Umbilical cord (tissue), 2 donors: ENCODE measurements around the gene CDKN3. TPM values are rescaled to one million over a fixed set of nuclear protein-coding genes. Genes with fewer than 3 reads are reported as not detected.
"Not testable (repeated sequence)": the region's sequence is repeated elsewhere in the genome, so short reads cannot be mapped to it uniquely, and the experiment has no call there.

Experiments
- DNase-seq: peaks from one replicate; pipeline ENCODE4 v3.0.0-alpha.2; 2015; ENCODE audit warnings: low spot score
- total RNA-seq: library from RNA; depleted of rRNA; stranded (reverse); fragments of >200 nt; gene quantifications from one replicate; pipeline ENCODE4 v1.2.3, GENCODE V29; 2014; ENCODE audit warnings: low replicate concordance; ENCODE audit not compliant: insufficient read depth

Gene CDKN3
- total RNA-seq, 1 donor from 2014 or later: 8.7 TPM

DNA sequence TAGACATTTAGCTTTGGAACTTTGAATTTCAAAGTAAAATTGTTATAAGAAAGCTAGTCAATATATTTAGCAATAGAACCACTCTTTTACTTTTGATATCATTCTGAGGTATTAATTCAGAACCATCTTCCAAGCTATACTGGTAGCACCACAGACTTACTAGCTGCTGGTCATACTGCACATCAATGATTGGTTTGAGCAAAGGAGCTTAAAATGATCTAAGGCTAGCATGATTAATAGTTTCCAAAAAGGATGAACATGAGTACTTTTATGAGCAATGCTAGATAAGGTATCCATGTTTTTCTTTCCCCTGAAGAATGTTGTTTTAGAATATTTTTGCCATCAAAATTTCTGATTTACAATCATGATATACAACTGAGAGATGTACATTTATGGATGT, 27.2 kb downstream of the CDKN3 start:
- no peak for DNase-seq

DNA sequence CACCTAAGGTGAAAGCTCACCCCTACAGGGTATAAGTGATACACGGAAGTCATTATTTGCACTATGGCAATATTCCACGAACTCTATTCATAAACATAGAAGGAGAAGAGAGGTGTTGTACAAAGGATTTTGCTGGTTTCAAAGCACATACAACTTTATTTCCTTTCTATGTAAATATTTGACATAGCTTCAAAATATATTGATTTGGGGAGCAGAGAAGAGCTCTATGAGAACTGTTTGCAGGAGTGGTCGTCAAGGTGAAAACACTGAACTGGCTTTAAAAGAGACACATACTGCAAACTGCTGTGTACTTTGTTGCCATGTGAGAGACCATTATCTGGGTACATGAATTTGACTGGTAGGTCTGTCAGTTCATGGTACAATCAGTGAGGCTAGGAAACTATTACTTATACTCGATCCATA, 27.7 kb downstream of the CDKN3 start:
- DNase-seq: no peak

DNA sequence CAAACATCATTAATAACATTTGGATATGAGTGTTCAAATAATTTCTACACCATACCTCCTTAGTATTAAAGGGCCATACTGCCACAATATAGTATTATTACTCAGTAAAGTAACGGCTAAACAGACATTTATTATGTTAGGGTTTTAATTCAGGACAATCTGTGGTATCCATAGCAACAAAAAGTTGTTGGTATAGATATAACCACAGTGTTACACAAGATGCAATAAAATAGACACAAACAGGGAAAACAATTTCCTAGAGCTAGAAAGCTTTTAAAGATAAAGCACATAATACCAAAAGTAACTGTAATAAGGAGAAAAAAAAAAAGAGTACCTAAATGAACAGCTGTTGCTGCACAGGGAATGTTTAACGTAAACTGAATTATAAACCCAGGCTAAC, 28.3 kb downstream of the CDKN3 start:
- DNase-seq: no peak

DNA sequence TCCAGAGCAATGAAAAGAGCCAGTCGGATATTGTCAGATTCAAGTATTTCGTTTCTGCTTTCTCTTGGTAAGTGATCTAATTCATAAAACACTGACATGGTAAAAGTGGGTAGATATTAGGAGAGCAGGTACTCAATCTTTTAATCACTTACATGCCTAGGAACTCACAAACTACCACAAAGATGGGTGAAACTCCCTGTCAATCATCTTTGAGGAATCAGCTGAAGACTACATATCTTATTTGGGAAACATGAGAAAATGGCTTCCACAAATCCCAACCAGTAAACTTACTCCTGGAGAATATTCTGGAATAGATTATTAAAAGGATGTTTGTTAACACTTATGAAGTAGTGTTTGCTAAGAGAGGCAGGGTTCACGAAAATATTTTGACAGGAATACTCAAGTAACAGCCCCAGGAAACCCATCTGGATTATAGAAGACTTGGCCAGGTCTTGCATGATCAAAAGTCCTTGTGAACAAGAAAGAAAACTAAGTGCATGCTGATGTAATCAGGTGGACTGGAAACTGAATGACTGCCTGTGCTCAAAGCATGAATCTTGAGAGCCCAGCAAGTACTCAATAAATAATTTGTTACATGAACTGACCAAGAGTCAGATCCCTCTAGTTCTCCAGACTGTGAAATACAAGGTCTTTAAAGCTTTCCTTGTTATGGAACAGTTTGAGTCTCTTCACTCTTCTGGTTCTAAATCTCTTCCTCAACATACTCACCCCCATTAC, 28.9 kb downstream of the CDKN3 start:
- no peak for DNase-seq

DNA sequence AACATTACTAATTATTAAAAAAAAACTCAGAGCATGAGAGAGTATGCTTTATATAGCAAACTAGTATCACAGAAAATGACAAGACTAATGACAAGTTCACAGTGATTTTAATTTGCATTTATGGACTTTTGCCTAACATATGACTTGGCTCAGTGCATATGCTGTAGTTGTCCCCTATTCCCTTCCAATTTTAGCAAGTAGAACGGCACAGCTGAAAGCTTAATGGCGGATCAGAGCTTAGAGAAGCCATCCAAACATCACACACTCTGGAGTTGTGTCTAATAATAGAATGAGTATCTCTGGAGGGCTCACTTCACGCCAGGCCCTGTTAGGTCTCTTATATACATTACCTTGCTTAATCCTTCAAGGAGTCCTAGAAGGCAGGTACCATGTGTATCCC, 31.1 kb downstream of the CDKN3 start:
- no peak for DNase-seq

DNA sequence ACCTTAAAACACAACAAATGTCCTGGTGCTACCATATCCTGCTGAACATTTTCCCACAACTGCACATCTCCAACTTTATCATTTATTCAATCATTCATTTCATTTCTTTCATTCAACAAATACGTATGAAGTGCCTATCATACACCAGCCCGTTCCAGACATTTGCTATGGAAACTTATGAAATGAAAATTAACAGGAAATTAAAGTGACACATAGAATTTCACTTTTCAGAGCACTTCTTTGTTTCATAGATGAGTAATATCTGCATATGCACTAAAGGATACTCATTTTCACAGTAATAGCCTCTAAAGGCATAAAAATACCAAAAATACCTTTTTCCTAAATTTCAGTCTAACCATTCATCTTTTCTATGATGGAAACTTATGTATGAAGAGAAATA, 31.7 kb downstream of the CDKN3 start:
- DNase-seq: no peak

DNA sequence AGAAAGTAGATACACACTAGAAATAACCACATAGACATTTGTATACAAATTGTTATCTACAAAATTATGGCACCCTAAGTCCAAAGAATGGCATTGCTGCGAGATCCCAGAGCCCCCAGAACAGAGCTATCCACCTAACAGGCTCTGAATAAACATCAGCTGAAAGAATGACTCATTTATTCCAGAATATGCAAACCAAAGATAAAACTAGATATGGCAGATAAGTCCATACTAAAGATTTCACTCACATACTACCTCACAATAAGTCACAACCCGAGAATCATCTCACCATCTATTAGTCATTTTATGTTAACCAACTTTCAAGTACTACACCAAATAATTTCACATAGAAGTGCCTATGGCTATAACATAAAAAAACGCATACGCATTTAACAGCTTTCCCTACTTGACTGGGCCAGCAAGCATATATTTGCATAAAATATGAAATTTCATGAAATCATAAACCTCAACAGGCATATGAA, 38.7 kb downstream of the CDKN3 start:
- DNase-seq: peak; percentile 21

DNA sequence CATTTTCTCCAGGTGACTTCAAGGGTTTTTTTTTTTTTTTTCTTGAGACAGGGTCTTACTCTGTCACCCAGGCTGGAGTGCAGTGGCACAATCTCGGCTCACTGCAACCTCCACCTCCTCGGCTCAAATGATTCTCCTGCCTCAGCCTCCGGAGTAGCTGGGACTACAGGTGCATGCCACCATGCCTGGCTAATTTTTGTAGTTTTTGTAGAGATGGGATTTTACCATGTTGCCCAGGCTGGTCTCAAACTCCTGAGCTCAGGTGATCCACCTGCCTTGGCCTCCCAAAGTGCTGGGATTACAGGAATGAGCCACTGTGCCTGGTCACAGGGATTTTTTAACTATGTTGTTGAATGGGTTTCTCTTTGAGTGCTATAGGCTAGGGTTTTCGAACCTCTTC, 41.1 kb downstream of the CDKN3 start:
- DNase-seq: not testable (repeated sequence)

DNA sequence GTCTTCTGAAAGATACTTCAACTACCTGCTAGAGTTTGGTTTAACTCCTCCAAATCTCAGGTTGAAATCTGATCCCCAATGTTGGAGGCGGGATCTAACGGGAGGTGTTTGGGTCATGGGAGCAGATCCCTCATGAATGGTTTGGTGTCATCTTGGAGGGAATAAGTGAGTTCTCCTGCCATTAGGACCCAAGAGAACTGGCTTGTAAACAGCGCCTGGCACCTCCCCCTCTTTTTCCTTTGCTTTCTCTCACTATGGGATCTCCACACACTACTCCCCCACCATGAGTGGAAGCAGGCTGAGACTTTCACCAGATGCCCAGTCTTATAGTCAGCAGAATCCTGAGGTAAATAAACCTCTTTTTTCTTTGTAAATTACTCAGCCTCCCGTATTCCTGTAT, 41.9 kb downstream of the CDKN3 start:
- DNase-seq: no peak

DNA sequence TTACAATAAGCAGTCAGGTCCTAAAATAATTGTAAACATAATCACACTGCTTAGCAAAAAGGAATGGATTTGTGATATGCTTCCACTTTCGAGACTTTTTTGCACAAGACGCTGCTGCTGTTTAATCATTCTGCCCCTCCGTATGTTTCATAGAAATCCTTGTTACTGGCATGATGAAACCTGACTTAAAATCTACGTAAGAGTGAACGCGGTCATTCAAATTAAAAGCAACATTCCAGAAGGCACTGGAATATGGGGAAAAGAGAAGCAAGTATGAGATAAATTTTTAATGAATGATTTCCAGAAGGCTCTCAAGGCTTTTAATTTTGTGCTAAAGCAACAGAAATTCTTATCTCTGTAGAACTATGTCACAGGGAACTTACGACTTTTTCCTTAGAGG, 43.2 kb downstream of the CDKN3 start:
- peak; percentile 12 for DNase-seq

DNA sequence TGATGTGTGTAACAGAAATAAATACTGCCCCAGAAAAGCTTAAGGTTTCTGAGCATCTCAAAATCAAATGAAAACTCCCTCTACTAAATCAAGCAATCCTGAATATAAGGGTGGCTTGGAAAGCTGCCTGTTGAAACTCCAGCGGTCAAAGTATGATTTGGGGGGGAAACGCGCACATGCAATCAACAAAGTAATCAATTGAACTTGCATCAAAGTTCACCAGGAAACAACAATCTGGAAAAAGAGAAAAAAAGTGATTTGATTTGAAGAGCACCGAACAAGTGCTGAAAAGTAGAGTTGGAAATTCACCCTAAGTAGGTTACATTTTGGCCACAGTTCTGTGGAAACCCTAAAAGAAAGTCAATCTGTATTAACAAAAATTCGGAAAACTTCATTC, 43.7 kb downstream of the CDKN3 start:
- DNase-seq: peak; percentile 7

DNA sequence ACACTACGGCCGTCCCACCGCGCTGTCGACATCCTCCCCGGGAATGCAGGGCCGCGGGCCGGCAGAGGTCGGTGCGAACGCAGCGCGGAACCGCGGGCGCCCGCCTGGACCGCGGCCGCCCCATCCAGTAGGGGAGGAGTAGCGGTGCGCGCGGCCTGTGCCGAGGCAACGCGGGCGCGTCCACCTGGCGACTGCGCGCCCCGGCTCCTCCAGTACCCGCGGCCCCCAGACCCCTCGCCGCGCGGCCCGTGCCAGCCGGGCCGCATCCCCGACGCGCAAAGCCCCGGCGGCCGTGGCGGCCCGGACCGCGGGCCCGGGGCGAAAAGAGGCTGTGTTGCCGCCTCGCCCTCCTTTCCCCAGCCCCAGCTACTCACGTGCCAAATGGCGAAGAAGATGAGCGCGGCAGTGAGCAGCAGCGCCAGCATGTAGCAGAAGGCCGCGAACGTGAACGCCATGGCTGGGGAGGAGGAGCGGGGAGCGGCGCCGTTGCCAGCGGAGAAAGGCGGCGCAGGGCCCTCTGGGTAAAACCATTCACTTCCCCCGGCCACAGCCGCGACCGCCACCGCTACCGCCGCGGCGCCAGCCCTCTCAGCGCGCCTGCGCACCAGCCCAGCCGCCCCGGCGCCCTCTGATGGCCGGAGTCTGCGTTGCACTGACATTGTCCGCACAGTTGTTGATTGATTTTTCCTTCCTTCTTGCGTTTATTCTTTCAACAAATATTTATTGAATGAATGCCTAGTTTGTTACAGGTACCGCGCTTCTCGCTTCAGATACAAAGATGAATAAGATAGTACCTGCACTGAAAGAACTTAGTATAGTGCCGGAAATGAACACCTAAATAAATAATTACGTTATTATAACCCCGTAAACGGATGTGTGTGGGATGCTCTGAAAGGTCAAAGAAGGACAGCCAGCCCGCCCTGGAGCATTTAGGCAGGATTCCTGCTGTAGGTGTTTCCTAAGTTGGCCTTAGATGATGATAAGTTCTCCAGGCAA, 44.4 kb downstream of the CDKN3 start, which contains the start of gene CNIH1:
Gene CNIH1, minus strand, starts transcription at position 502 of the 996 bp plus-strand sequence. Its CDS starts 47 bp downstream, at position 455.
- peak; percentile 94 for DNase-seq

DNA sequence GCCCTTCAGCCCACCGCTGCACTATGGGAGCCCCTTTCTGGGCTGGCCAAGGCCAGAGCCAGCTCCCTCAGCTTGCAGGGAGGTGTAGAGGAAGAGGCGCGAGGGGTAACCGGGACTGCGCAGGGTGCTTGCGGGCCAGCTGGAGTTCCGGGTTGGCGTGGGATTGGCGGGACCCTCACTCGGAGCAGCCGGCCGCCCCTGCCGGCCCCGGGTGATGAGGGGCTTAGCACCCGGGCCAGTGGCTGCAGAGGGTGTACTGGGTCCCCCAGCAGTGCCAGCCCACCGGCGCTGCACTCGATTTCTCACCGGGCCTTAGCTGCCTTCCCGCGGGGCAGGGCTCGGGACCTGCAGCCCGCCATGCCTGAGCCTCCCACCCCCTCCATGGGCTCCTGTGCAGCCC, 46.2 kb downstream of the CDKN3 start:
- not testable (repeated sequence) for DNase-seq

DNA sequence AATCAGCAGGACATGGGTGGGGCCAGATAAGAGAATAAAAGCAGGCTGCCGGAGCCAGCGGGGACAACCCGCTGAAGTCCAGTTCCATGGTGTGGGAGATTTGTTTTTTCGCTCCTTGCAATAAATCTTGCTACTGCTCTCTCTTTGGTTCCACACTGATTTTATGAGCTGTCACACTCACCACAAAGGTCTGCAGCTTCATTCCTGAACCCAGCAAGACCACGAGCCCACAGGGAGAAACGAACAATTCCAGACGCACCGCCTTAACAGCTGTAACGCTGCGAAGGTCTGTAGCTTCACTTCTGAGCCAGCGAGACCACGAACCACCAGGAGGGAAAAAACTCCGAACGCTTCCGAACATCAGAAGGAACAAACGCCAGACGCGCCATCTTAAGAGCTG, 47.2 kb downstream of the CDKN3 start:
- DNase-seq: no peak

DNA sequence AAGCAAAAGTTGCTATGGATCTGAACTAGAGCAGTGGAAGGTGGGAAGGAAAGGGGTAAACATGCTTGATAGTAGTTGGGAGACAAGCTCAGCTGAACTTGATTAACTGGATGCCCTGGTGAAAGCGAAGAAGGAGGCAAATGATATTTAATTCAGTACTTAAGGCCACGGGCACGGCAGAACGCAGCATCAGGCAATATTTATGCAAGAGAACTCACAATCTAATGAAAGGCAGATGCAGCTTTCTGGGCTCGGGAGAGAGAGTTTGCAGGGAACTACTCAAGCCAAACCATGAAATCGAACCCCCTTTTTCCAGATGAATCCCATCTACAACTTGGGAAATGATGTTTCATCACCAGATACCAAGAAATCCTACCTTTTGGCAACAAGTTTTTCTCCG, 47.9 kb downstream of the CDKN3 start:
- DNase-seq: no peak

DNA sequence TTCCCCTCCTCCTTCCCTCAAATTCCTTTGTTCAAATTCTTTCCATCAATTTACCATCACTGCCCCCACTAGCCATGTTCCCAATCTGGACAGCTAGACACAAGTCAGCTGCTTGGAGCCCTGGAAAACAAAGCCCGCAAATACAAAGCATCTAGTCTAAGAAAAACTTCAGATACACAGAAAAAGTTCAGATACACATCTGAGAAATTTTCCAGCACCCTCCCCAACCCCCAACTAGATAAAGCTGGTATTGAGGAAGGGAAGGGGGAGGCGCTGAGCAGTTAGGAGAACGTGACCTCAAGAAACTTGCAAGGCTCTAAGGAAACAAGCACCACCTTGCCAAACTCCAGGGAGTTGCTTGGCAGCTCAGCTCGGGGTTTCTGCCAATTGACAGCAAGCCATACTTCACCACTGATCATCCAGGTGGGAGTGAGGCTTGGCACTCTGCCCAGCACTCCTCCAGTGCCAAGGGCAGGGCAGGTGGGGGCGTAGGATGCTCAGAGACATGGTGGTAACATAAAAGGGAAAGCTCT, 49.4 kb downstream of the CDKN3 start:
- peak; percentile 20 for DNase-seq

DNA sequence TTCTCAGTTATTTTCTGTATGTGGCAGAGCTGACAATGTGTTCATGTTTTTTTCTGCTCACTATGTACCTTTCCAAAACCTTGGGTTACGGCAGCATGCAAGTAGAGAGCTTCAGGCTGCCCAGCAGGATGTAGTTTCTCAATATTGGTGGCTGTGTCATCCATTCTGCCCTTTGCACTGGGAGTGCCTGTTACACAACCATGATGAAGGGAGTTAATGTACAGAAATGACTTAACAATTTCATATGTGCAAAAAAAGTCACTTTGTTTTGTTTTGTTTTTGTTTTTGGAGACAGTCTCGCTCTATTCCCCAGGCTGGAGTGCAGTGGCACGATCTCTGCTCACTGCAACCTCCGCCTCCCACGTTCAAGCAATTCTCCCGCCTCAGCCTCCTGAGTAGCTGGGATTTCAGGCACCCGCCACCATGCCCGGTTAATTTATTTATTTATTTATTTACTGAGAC, 50.5 kb downstream of the CDKN3 start:
- DNase-seq: no peak

DNA sequence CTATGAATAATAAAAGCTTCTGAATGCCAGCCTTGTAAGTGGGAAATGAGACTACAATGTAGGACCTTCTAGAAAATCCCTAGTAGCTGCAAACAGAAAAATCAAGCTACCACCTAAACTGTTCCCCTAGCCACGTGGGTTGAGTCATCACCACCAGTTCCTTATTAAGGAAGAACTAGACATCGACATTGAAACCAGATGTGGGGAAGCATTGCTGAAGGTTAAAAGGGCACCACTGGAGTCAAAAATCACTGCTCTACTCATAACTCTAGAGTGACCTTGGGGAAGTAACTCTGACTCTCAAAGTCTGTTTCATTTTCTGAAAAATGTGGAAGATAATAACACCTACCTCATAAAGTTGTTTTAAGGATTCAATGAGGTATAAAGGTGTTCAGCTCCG, 53.7 kb downstream of the CDKN3 start:
- DNase-seq: no peak

DNA sequence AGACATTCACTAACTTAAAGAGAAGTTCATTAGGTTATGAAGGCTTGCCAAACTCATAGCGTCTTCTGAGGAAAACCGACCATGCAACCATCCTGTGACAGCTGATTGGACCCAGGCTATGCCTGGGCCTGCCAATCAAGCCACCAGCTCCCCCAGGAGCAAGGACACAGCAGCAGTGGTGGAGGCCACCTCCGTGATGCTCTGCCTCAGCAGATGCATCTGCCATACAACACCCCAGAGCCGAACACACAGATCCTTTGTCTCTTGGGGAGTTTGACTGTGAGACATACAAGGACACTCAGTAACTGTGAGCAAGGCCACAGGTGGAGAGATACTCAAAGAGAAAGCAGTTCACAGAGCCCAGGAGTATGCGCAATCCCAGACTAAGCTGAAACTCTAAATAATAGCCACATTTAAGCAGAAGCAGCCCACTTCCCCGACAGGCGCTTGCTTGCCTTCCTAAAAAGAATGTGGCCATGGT, 54.4 kb downstream of the CDKN3 start:
- DNase-seq: no peak

DNA sequence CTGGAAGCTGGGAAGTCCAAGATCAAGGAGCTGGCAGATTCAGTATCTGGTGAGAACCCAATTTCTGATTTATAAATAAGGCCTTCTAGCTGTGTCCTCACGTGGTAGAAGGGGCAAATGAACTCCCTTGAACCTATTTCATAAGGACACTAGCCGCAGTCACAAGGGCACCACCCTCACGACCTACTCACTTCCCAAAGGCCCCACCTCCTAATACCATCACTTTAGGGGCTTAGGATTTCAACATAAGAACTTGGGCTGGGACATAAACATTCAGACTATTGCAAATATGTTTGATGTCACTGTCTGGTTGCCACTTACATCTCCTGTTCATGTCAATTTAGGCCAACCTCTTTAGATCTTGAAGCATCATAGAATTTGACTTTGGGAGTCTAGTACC, 55.2 kb downstream of the CDKN3 start:
- DNase-seq: no peak

DNA sequence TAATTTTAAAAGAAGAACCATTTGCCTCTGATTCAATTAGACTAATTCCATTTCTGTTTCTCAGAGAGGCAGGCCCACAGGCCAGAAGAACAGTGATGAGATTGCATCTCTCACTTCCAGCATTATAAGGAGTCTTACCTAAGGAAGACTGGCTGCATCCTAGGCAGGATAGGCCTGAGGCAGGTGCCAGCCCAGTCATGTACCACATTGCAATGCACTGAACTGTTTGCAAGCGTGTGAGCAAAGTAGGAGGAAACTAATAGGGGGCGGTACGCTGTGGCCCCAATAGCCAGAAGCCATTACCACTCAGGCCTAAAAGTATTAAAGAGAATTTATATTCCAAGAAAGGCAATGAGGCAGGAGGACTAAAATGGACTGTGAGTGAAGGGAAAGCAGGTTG, 56.4 kb downstream of the CDKN3 start:
- DNase-seq: no peak

DNA sequence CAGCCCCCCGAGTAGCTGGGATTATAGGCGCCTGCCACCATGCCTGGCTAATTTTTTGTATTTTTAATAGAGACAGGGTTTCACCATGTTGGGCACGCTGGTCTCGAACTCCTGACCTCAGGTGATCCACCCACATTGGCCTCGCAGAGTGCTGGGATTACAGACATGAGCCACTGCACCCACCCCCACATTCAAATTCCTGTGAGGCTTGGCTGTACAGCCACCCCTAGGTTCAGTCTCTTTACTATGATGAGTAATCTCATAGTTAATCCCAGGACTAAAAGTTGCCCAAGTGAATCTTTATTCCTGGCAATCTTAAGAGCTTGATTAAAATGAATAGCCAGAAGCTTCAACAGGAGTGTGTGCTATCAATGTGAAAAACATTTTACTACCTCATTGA, 57.2 kb downstream of the CDKN3 start:
- DNase-seq: not testable (repeated sequence)
